Putamen (tissue), 1 donor: Measurements from ENCODE around the gene SLC6A4.

Source experiments
- DNase-seq: peaks from one replicate; pipeline ENCODE4 v3.0.0-alpha.2; 2016; ENCODE audit warnings: low spot score

SLC6A4 gene

GRCh38 chr17:30235386-30236296 is at the start of gene SLC6A4:
TSS of gene SLC6A4 (minus strand) at chr17:30235697. CDS start at chr17:30221958, 13,739 bp downstream.
- no peak for DNase-seq

DNA sequence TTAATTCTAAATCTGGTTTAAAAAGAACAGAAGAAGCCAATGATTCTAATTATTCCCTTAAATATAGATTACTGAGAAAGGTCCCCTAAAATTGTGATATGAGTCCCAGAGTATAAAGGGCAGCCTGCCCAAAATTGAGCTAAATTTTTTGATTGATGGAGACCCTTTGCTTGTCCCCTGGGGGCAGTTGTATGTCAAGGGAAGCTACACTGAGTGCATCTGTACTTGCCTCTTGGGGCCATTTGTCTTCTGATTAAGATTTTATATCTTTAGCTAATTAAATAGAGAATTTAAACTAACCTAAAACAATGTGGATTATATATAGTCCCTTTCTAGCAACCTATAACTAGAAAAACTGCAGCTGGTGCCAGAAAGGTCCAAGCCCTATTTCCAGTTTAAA is 43.7 kb upstream of the SLC6A4 start:
- DNase-seq: no peak

- DNase-seq: no peak
Observed at GRCh38 chr17:30278032-30278431, 42.5 kb upstream of the SLC6A4 start.

- DNase-seq: no peak
Observed at GRCh38 chr17:30275911-30276310, 40.4 kb upstream of the SLC6A4 start.

- DNase-seq: no peak
Observed at GRCh38 chr17:30274887-30275286, 39.4 kb upstream of the SLC6A4 start.

DNA sequence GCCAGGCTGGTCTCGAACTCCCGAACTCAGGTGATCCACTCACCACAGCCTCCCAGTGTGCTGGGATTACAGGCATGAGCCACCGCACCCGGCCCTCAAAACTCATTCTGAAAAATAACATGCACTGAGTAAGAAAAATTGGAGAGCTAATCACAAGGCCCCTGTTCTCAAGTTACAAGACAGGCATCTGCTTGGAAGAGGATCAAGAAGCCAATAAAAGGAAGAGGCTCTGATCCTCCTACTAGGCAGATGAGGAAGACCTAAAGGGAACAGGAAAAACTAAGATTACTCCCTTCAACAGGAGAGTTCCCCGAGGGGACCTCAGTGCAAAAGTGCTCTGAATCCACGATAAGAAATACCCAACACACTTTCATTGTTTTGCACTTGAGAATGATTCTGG is 37.9 kb upstream of the SLC6A4 start:
- DNase-seq: no peak

DNA sequence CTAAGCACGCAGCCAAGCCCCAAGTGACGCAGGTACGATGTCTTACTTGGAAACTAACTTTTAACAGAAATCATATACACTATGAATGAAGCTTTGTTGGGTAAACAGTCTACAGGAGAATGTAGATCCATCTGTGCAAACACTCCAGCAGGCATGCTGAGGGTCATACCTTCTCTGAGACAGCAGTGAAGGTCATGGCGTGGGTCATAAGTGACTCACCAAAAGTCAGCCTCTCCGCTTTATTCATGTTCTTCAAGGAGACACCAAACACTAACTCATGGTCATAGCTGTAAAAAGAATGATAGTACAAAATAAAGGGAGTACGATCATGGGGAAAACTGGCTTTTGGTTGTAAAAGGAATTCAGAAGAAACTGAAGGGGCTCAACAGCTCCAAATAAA is 35.6 kb upstream of the SLC6A4 start:
- DNase-seq: no peak

DNA sequence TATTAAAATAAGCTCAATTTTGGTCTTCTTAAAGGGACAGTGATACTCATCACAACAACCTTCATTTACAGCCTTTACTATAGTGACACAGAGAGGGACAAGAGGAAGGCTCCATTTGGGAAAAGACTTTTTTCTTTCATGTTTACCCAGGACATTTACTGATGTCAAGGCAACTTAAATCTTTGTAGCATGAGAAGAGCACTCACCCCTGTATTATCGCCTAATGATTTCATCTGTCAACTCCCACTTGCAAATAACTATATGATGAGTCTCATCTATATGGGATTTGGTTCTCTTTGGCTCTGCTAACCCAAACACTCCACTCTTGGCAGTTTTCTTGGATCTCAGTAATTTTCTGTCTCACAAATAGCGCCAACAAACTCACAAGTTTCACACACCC is 32.1 kb upstream of the SLC6A4 start:
- no peak for DNase-seq

DNA sequence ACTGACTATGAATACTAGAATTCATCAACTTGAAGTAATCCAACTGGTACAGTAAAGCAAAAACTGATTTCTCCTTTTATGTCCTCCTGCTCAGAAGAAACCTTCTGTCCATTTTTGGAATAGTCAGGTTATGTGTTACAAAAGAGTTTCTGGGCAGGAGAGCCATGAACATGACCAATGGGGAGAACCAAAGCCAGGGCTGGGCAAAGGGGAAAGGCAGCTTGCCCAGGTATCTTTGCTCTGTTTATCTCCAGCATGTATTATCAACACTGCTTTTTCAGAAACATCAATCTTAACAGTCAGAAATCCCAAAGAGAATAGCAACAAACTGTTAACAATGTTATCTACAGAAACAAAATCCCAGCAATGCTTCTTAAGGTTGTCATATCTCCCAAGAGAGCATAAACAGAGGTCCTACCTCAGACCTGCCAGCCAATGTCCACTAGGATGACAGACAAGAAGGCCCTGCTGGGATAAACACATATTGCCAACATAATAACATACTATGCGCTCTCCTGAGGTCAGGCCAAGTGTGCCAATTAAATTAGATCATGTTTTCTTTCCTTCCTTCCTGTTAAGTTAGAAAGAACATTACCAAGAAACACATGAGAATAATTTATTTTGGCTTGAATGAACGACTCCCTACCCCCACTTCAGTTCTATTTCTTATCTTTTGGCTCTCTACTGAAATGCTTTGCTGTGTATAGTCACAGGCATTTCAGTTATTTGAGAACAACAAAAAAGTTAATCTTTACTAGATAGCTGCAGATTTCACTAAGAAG is 28.2 kb upstream of the SLC6A4 start:
- DNase-seq: no peak

GRCh38 chr17:30256756-30257506 is 21.4 kb upstream of the SLC6A4 start:
- DNase-seq: no peak

DNA sequence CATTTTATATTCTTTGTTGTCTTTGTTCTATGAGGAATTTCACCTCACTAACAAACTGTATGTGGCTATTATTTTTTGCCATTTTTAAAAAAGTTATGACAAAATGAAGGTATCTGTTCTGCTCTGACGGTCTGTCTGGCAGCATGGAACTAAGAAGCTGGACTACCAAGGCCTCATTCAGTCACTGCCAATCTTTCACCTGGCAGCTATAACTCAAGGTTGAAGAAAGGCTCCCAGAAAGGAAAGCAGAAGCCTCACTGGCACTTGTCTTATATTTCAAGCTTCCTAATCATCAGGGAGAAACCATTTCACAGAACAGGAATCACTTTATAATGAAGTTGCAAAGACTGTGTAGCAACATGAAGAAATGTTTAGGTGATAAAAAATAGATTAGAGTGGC is 18.7 kb upstream of the SLC6A4 start:
- DNase-seq: no peak

GRCh38 chr17:30253312-30253711 is 17.8 kb upstream of the SLC6A4 start:
- DNase-seq: no peak

DNA sequence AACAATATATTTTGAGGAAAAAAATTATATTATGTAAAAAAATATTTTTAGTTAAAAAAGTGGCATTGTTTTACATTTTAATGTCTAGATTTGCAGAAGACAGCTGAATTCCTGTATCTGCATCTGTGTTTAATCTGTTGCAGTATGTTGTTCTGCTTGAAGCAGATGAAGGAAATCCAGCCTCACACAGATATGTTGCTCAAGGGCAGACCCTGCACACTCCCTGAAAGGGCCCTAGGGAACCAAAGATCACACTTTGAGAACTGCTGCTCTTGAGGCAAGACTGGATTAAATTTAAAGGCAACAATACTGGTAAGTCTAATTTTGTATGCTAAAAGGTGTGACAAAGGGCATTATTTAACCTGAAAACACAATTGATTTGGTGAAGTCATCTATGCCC is 16.4 kb upstream of the SLC6A4 start:
- no peak for DNase-seq

DNA sequence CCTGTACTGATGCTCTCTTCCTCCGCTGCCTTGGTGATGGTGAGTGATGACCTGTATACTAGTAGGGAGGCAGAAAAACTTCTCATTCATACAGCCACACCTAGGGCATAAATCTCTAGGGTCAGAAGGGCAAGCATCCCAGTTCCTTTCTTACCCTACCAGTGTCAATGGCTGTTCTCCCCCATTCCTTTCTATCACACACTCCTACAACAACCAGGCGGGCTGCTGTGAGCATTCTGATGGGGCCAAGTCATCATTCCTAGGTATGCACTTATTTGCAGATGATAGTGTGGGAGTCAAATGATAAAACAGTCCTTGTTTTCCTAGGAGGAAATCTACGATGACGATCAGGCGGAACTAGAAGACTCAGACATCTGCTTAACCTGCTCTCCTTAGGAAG is 14.0 kb upstream of the SLC6A4 start:
- no peak for DNase-seq

- no peak for DNase-seq
Observed at GRCh38 chr17:30248786-30249185, 13.3 kb upstream of the SLC6A4 start.

DNA sequence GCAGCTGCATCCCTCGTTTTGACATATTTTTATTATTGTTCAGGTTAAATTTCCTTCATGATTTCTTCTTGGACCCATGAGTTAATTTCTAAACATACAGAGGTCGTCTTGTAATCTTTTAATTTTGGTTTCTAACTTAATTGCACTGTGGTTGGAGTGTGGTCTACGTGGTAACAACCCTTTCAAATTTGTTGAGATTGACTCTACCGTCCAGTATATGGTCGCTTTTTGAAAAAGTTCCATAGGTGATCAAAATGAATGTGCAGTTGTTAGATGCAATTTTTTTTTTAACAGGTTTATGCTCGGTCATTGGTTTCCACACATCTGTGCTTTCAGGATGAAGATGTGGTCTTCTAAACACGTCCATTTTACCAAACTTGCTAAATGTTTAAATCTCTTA is 11.0 kb upstream of the SLC6A4 start:
- DNase-seq: no peak

DNA sequence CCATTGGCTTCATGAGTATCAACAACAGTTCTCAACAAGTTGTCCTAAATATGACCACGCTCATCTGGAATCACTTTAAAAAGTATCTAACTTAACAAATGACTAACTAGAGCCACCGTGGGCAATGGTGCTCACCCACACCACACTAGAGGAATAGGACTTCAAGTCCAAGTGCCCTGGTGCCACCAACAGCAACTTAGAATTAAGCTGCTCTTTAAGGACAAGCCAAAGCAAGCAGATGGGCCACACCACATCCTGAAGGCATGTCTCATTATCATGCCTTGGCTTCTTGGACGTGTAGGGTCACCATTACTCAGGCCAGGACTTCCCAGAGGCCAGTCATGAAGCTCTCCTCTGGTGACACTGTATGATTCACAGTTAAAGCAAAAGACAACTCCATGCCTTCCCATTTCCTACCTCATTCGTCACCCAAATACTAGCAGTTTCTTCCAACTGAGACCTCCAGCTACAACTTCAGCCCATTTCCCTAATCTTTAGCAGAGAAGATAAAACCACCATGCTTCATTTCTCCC is 9.4 kb upstream of the SLC6A4 start:
- DNase-seq: no peak

GRCh38 chr17:30243568-30243967 is 8.1 kb upstream of the SLC6A4 start:
- no peak for DNase-seq

DNA sequence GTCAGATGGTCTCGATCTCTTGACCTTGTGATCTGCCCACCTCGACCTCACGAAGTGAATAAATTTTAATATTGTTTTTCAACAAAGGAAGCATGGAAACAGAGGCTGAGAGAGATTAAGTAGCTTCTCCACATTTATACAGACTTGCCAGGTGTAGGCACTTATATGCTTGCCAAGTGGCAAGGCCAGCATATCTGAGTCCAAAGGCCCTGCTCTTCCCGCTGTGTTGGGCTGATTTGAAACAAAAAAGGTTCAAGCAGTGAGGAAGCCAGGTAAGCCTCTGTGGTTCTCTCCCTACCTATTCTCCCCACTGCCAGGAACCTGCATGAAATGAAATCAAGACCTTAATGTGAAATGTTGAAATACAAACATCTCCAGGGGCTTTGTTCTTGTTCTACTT is 7.5 kb upstream of the SLC6A4 start:
- DNase-seq: no peak

DNA sequence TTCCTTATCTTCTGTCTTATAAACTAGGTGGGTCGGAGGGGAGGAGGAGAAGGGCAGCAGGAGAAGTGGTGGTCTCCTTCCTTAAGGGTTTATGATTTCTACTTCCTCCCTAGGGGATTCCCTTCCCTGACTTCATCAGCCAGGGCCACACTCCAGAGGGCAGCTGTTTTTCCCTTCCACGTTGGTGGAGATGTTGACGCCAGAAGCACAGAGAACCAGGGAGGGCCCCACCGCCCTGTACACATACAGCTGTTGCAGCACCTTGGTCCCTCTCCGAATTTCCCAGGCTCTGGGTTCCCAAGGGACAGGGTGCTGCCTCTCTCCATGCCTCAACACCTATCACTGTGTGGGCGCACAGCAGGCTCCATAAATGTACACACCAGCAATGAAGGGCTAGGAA is 5.6 kb upstream of the SLC6A4 start:
- no peak for DNase-seq

DNA sequence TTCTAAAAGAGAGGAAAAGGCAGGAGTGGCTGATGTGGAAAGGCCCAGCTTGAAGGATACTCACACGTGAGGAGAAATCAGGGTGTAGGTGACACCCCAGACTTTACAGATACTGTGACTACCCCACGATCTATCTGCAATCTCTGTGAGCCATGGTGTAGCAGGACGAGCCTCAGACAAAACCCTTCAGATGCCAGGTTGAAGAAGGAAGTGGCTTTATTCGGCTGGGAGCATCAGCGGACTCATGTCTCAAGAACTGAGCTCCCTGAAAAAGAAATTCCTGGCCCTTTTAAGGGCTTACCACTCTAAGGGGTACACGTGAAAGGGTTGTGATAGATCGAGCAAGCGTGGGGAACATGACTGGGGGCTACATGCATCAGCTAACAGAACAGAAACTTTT is 4.7 kb upstream of the SLC6A4 start:
- no peak for DNase-seq

- no peak for DNase-seq
Observed at GRCh38 chr17:30239089-30239462, 3.6 kb upstream of the SLC6A4 start.
